ENCODE measurements around the gene CENPM.

The CENPM gene

GRCh38 chr22:41917375-41917902 lies 29.5 kb downstream of the CENPM start:
- intact Hi-C loops (cut with micrococcal nuclease) = no loop called here
- no peak overlapping the region for H3K27ac Mint-ChIP-seq

GRCh38 chr22:41916745-41917358 lies 30.1 kb downstream of the CENPM start:
- Mint-ChIP-seq H3K4me3 (no peak overlapping the region), H3K36me3 (ENCODE audit: low read depth) (no peaks in the 10 kb centered on the region)
- intact Hi-C loops (cut with micrococcal nuclease) = no loop called here

More at GRCh38 chr22:41917375-41917902, 29.5 kb downstream of the CENPM start:
- Mint-ChIP-seq H3K9me3 (no peaks in the 10 kb centered on the region), H3K4me3 (no peak overlapping the region), H3K4me1 (ENCODE audit: low read depth) (peaks cover 68% of the 10 kb centered on the region), H3K36me3 (ENCODE audit: low read depth) (no peaks in the 10 kb centered on the region), H3K27me3 (peaks cover 62% of the 10 kb centered on the region)

GRCh38 chr22:41915786-41916493 lies 31.0 kb downstream of the CENPM start:
- Mint-ChIP-seq H3K4me3 (no peak overlapping the region), H3K36me3 (ENCODE audit: low read depth) (no peaks in the 10 kb centered on the region), H3K9me3 (no peaks in the 10 kb centered on the region), H3K4me1 (ENCODE audit: low read depth) (peaks cover 68% of the 10 kb centered on the region), H3K27ac (no peak overlapping the region), H3K27me3 (peaks cover 68% of the 10 kb centered on the region)
- intact Hi-C loops (cut with micrococcal nuclease) = no loop called here

More at GRCh38 chr22:41916745-41917358, 30.1 kb downstream of the CENPM start:
- no peak overlapping the region for H3K27ac Mint-ChIP-seq
- peaks cover 64% of the 10 kb centered on the region for H3K27me3 Mint-ChIP-seq
- no peaks in the 10 kb centered on the region for H3K9me3 Mint-ChIP-seq
- H3K4me1 Mint-ChIP-seq (ENCODE audit: low read depth) = peaks cover 71% of the 10 kb centered on the region

GRCh38 chr22:41915035-41915785 lies 31.7 kb downstream of the CENPM start, which contains the start of gene SHISA8:
SHISA8 (minus strand) TSS chr22:41915074; CDS start chr22:41914667, 407 bp downstream.
- Mint-ChIP-seq H3K27me3 (peaks cover 67% of the 10 kb centered on the region), H3K27ac (no peak within 1 kb of the TSS), H3K4me1 (ENCODE audit: low read depth) (peaks cover 60% of the 10 kb centered on the region), H3K9me3 (no peaks in the 10 kb centered on the region), H3K4me3 (peak within 1 kb of the TSS; percentile 17), H3K36me3 (ENCODE audit: low read depth) (no peaks in the 10 kb centered on the region)
- intact Hi-C loops (cut with micrococcal nuclease) = no loop called here

- H3K9me3 Mint-ChIP-seq = no peaks in the 10 kb centered on the region
- H3K4me3 Mint-ChIP-seq = no peak overlapping the region
- intact Hi-C loops (cut with micrococcal nuclease) = no loop called here
- H3K27me3 Mint-ChIP-seq = peaks cover 67% of the 10 kb centered on the region
- H3K27ac Mint-ChIP-seq = no peak overlapping the region
- H3K36me3 Mint-ChIP-seq (ENCODE audit: low read depth) = no peaks in the 10 kb centered on the region
- peaks cover 58% of the 10 kb centered on the region for H3K4me1 Mint-ChIP-seq (ENCODE audit: low read depth)
Observed at GRCh38 chr22:41914611-41915034, 32.3 kb downstream of the CENPM start.

GRCh38 chr22:41913842-41914534 lies 33.0 kb downstream of the CENPM start:
- no peak overlapping the region for H3K27ac Mint-ChIP-seq
- no peaks in the 10 kb centered on the region for H3K9me3 Mint-ChIP-seq
- H3K27me3 Mint-ChIP-seq = peaks cover 74% of the 10 kb centered on the region
- intact Hi-C loops (cut with micrococcal nuclease) = no loop called here
- no peak overlapping the region for H3K4me3 Mint-ChIP-seq
- peaks cover 59% of the 10 kb centered on the region for H3K4me1 Mint-ChIP-seq (ENCODE audit: low read depth)
- no peaks in the 10 kb centered on the region for H3K36me3 Mint-ChIP-seq (ENCODE audit: low read depth)

GRCh38 chr22:41913040-41913719 lies 33.8 kb downstream of the CENPM start:
- Mint-ChIP-seq H3K36me3 (ENCODE audit: low read depth) (no peaks in the 10 kb centered on the region), H3K27ac (no peak overlapping the region), H3K27me3 (peaks cover 82% of the 10 kb centered on the region), H3K4me3 (no peak overlapping the region), H3K4me1 (ENCODE audit: low read depth) (peaks cover 60% of the 10 kb centered on the region), H3K9me3 (no peaks in the 10 kb centered on the region)
- intact Hi-C loops (cut with micrococcal nuclease) = no loop called here

- Mint-ChIP-seq H3K4me3 (no peak overlapping the region), H3K27me3 (peaks cover 81% of the 10 kb centered on the region), H3K27ac (no peak overlapping the region), H3K4me1 (ENCODE audit: low read depth) (peaks cover 60% of the 10 kb centered on the region), H3K36me3 (ENCODE audit: low read depth) (peaks cover 6% of the 10 kb centered on the region), H3K9me3 (no peaks in the 10 kb centered on the region)
- intact Hi-C loops (cut with micrococcal nuclease) = no loop called here
Observed at GRCh38 chr22:41912338-41913039, 34.5 kb downstream of the CENPM start.

GRCh38 chr22:41911001-41911611 lies 35.8 kb downstream of the CENPM start:
- peaks cover 67% of the 10 kb centered on the region for H3K27me3 Mint-ChIP-seq
- H3K27ac Mint-ChIP-seq = no peak overlapping the region
- H3K36me3 Mint-ChIP-seq (ENCODE audit: low read depth) = peaks cover 18% of the 10 kb centered on the region
- no peaks in the 10 kb centered on the region for H3K9me3 Mint-ChIP-seq
- intact Hi-C loops (cut with micrococcal nuclease) = no loop called here
- no peak overlapping the region for H3K4me3 Mint-ChIP-seq
- peaks cover 52% of the 10 kb centered on the region for H3K4me1 Mint-ChIP-seq (ENCODE audit: low read depth)

GRCh38 chr22:41910050-41911000 lies 36.6 kb downstream of the CENPM start:
- no peaks in the 10 kb centered on the region for H3K9me3 Mint-ChIP-seq
- H3K4me1 Mint-ChIP-seq (ENCODE audit: low read depth) = peaks cover 44% of the 10 kb centered on the region
- intact Hi-C loops (cut with micrococcal nuclease) = no loop called here
- no peak overlapping the region for H3K27ac Mint-ChIP-seq
- peaks cover 59% of the 10 kb centered on the region for H3K27me3 Mint-ChIP-seq
- peaks cover 26% of the 10 kb centered on the region for H3K36me3 Mint-ChIP-seq (ENCODE audit: low read depth)
- H3K4me3 Mint-ChIP-seq = peak overlapping the region; percentile 44

GRCh38 chr22:41909310-41910049 lies 37.5 kb downstream of the CENPM start:
- Mint-ChIP-seq H3K4me3 (no peak overlapping the region), H3K27ac (no peak overlapping the region), H3K4me1 (ENCODE audit: low read depth) (peaks cover 43% of the 10 kb centered on the region), H3K9me3 (no peaks in the 10 kb centered on the region), H3K27me3 (peaks cover 55% of the 10 kb centered on the region), H3K36me3 (ENCODE audit: low read depth) (peaks cover 35% of the 10 kb centered on the region)
- intact Hi-C loops (cut with micrococcal nuclease) = no loop called here
